HG03139 (cell line): ENCODE measurements around the gene FBXO3.
"Not testable (repeated sequence)": the region's sequence is repeated elsewhere in the genome, so short reads cannot be mapped to it uniquely, and the experiment has no call there.

Source experiments
- ATAC-seq: cut with Tn5 transposase; IDR thresholded peaks from one replicate; pipeline ENCODE4 v1.9.1; 2021; ENCODE audit not compliant: unreplicated experiment

Gene FBXO3

GRCh38 chr11:33731723-33732531 lies 42.4 kb downstream of the FBXO3 start:
- no peak for ATAC-seq

- ATAC-seq: no peak
Measured at GRCh38 chr11:33730716-33731115, 43.6 kb downstream of the FBXO3 start.

GRCh38 chr11:33729072-33729664 lies 45.2 kb downstream of the FBXO3 start:
- not testable (repeated sequence) for ATAC-seq

- not testable (repeated sequence) for ATAC-seq
Measured at GRCh38 chr11:33727539-33727938, 46.8 kb downstream of the FBXO3 start.

- ATAC-seq: no peak
Measured at GRCh38 chr11:33725496-33725895, 48.8 kb downstream of the FBXO3 start.

- no peak for ATAC-seq
Measured at GRCh38 chr11:33724644-33725035, 49.7 kb downstream of the FBXO3 start.

- ATAC-seq: no peak
Measured at GRCh38 chr11:33723238-33723881, 51.0 kb downstream of the FBXO3 start.

- ATAC-seq: no peak
Measured at GRCh38 chr11:33722590-33723234, 51.6 kb downstream of the FBXO3 start.

GRCh38 chr11:33721984-33722383 lies 52.3 kb downstream of the FBXO3 start:
- no peak for ATAC-seq

- ATAC-seq: no peak
Measured at GRCh38 chr11:33721426-33721825, 52.9 kb downstream of the FBXO3 start.

GRCh38 chr11:33719587-33719986 lies 54.7 kb downstream of the FBXO3 start:
- ATAC-seq: no peak

GRCh38 chr11:33718440-33718839 lies 55.9 kb downstream of the FBXO3 start:
- ATAC-seq: no peak

- ATAC-seq: no peak
Measured at GRCh38 chr11:33716243-33716642, 58.1 kb downstream of the FBXO3 start.

- no peak for ATAC-seq
Measured at GRCh38 chr11:33713856-33714398, 60.4 kb downstream of the FBXO3 start.

- ATAC-seq: no peak
Measured at GRCh38 chr11:33713151-33713855, 61.0 kb downstream of the FBXO3 start.

- ATAC-seq: no peak
Measured at GRCh38 chr11:33712436-33712835, 61.9 kb downstream of the FBXO3 start.

GRCh38 chr11:33709466-33709865 lies 64.9 kb downstream of the FBXO3 start:
- ATAC-seq: no peak

GRCh38 chr11:33708985-33709384 lies 65.3 kb downstream of the FBXO3 start:
- ATAC-seq: no peak

GRCh38 chr11:33707831-33708230 lies 66.5 kb downstream of the FBXO3 start:
- ATAC-seq: not testable (repeated sequence)

GRCh38 chr11:33706966-33707365 lies 67.4 kb downstream of the FBXO3 start:
- no peak for ATAC-seq

GRCh38 chr11:33706546-33706945 lies 67.8 kb downstream of the FBXO3 start:
- no peak for ATAC-seq
